HCT116 (cell line): Measurements from ENCODE around the gene CRADD. TPM values are rescaled to one million over a fixed set of nuclear protein-coding genes. Genes with fewer than 3 reads are reported as not detected.

Experiments
- ATAC-seq: fragments of 200-7000 bp; cut with Tn5 transposase; 2 replicates; pipeline ENCODE4 v1.9.1; 2020; ENCODE audit warnings: mild to moderate bottlenecking, moderate library complexity
- BruUV-seq: library from RNA; stranded (reverse); fragments of 400-500 nt; replicated peaks from 2 replicates; lab custom pipeline; 2021; lab: Mats Ljungman, UMichigan
- CTCF ChIA-PET: fragments of 300-600 bp; sonication (Branson Sonifier 250); formaldehyde crosslinking; loops from one replicate; lab custom pipeline; 2021; ENCODE audit warnings: antibody characterized with exemption; lab: Charles Lee
- POLR2A ChIA-PET: fragments of 300-600, 350-600 bp; sonication (Branson Sonifier 250); formaldehyde crosslinking; loops from one replicate; lab custom pipeline; 2021; ENCODE audit warnings: antibody characterized with exemption; lab: Charles Lee
- RAD21 ChIA-PET, 2 experiments: fragments of 300-600 bp; sonication (Branson Sonifier 250); formaldehyde crosslinking; loops; one replicate each; lab custom pipeline; 2023; ENCODE audit warnings: low total read pairs in 2 of 2; ENCODE audit not compliant: uncharacterized antibody in 2 of 2, unreplicated experiment in 2 of 2, low non-redundant PET in 1 of 2; lab: Charles Lee
- DNase-seq: peaks from one replicate; pipeline ENCODE4 v3.0.0-alpha.2; 2010; ENCODE audit warnings: low read depth, low spot score
- H2AFZ ChIP-seq: fragments of 200-600 bp; shearing (Covaris generic), sonication (generic); 2 replicates; pipeline ENCODE4 v1.6.1; 2017; ENCODE audit warnings: low read depth, mixed run types, mixed read lengths, antibody characterized with exemption, low read length; ENCODE audit not compliant: poor library complexity, severe bottlenecking
- H3K27ac ChIP-seq: 2 replicates; pipeline ENCODE4 v1.5.1; 2012; ENCODE audit warnings: low read depth, low read length
- H3K27me3 ChIP-seq: fragments of 200-600 bp; sonication (generic); 2 replicates; pipeline ENCODE4 v1.6.1; 2016; ENCODE audit warnings: mixed run types, low read length, mixed read lengths; ENCODE audit not compliant: insufficient read depth
- H3K36me3 ChIP-seq, 2 experiments: fragments of 200-500 bp in 1 of 2; fragments of 200-600 bp in 1 of 2; sonication (Bioruptor generic) in 1 of 2; sonication (generic) in 1 of 2; 2 replicates each; pipeline versions ENCODE4 v1.5.1 to v1.6.1; 2014 to 2016; ENCODE audit warnings: low read length in 2 of 2, inconsistent platforms in 1 of 2, mixed read lengths in 1 of 2, mixed run types in 1 of 2; ENCODE audit not compliant: insufficient read depth in 2 of 2, control insufficient read depth in 1 of 2
- H3K4me1 ChIP-seq, 2 experiments: fragments of 200-600 bp in 1 of 2; sonication (generic) in 1 of 2; 2 replicates each; pipeline versions ENCODE4 v1.5.1 to v1.6.1; 2012 to 2017; ENCODE audit warnings: low read length in 2 of 2, inconsistent platforms in 1 of 2, mild to moderate bottlenecking in 1 of 2, mixed read lengths in 1 of 2, mixed run types in 1 of 2, moderate library complexity in 1 of 2; ENCODE audit not compliant: insufficient read depth in 2 of 2, control insufficient read depth in 1 of 2
- H3K4me2 ChIP-seq: fragments of 200-600 bp; sonication (generic); 2 replicates; pipeline ENCODE4 v1.6.1; 2017; ENCODE audit warnings: mixed run types, low read length, mixed read lengths
- H3K4me3 ChIP-seq, 2 experiments: fragments of 200-600 bp in 1 of 2; sonication (generic) in 1 of 2; replicated peaks in 1 of 2; 2 replicates each; pipeline ENCODE4 v1.5.1; 2011 to 2016; ENCODE audit warnings: low read length in 2 of 2, control low read depth in 1 of 2, low read depth in 1 of 2, mild to moderate bottlenecking in 1 of 2, mixed read lengths in 1 of 2, mixed run types in 1 of 2
- H3K79me2 ChIP-seq: fragments of 200-600 bp; sonication (generic); 2 replicates; pipeline ENCODE4 v1.6.1; 2017; ENCODE audit warnings: mild to moderate bottlenecking, mixed run types, low read length, moderate library complexity, mixed read lengths; ENCODE audit not compliant: insufficient read depth
- H3K9ac ChIP-seq: fragments of 200-600 bp; sonication (generic); 2 replicates; pipeline ENCODE4 v1.6.1; 2016; ENCODE audit warnings: low read length, mixed read lengths
- H3K9me2 ChIP-seq: fragments of 200-600 bp; sonication (generic), shearing (Covaris generic); 2 replicates; pipeline ENCODE4 v1.6.1; 2017; ENCODE audit warnings: mixed run types, mild to moderate bottlenecking, moderate library complexity; ENCODE audit not compliant: insufficient read depth
- H3K9me3 ChIP-seq, 2 experiments: fragments of 200-500 bp in 1 of 2; fragments of 200-600 bp in 1 of 2; sonication (Bioruptor generic) in 1 of 2; sonication (generic) in 1 of 2; 2 replicates each; pipeline ENCODE4 v1.6.1; 2014 to 2017; ENCODE audit warnings: low read length in 2 of 2, mixed read lengths in 2 of 2, inconsistent platforms in 1 of 2, low read depth in 1 of 2, mild to moderate bottlenecking in 1 of 2, mixed run types in 1 of 2, moderate library complexity in 1 of 2; ENCODE audit not compliant: control insufficient read depth in 1 of 2, insufficient read depth in 1 of 2
- H4K20me1 ChIP-seq: fragments of 200-600 bp; sonication (generic), shearing (Covaris generic); 2 replicates; pipeline ENCODE4 v1.6.1; 2017; ENCODE audit warnings: mixed run types, mild to moderate bottlenecking, moderate library complexity; ENCODE audit not compliant: insufficient read depth
- ATF3 ChIP-seq: IDR thresholded peaks from 2 replicates; pipeline ENCODE4 v1.6.1; 2012
- CEBPB ChIP-seq: IDR thresholded peaks from 2 replicates; pipeline ENCODE4 v1.6.1; 2012; ENCODE audit warnings: low read depth
- EGR1 ChIP-seq: IDR thresholded peaks from 2 replicates; pipeline ENCODE4 v1.6.1; 2012; ENCODE audit warnings: low read depth
- FOSL1 ChIP-seq: IDR thresholded peaks from 2 replicates; pipeline ENCODE4 v1.6.1; 2012; ENCODE audit warnings: low read depth
- ZFX ChIP-seq: fragments of 450-650 bp; IDR thresholded peaks from 2 replicates; pipeline ENCODE4 v1.6.1; 2017
- intact Hi-C: fragments of 100-400 bp; cut with micrococcal nuclease; formaldehyde crosslinking; loops from 2 replicates; pipeline ENCODE4 v1.10.0; 2022
- total RNA-seq: library from RNA; stranded (reverse); gene quantifications from one replicate; pipeline ENCODE4 v1.2.1, GENCODE V29; 2021; ENCODE audit not compliant: unreplicated experiment
- TF ChIP-seq, protein P1 (sequence below): IDR thresholded peaks from 2 replicates; pipeline ENCODE4 v1.6.1; 2012; ENCODE audit warnings: low read depth

The CRADD gene
- total RNA-seq, 1 experiment from 2014 or later: 12.2 TPM

GRCh38 chr12:93918262-93918661 is 241.1 kb downstream of the CRADD start:
- H3K36me3 ChIP-seq: no peaks in the 10 kb centered on the region
- H2AFZ ChIP-seq: no peak overlapping the region
- ATAC-seq (no peak), DNase-seq (no peak)
- H3K9ac ChIP-seq: no peak overlapping the region
- H3K4me1 ChIP-seq: no peaks in the 10 kb centered on the region
- H3K27me3 ChIP-seq: no peaks in the 10 kb centered on the region
- no peaks in the 10 kb centered on the region for H3K79me2 ChIP-seq
- H3K27ac ChIP-seq: no peak overlapping the region
- TF ChIP-seq, protein P1, sequence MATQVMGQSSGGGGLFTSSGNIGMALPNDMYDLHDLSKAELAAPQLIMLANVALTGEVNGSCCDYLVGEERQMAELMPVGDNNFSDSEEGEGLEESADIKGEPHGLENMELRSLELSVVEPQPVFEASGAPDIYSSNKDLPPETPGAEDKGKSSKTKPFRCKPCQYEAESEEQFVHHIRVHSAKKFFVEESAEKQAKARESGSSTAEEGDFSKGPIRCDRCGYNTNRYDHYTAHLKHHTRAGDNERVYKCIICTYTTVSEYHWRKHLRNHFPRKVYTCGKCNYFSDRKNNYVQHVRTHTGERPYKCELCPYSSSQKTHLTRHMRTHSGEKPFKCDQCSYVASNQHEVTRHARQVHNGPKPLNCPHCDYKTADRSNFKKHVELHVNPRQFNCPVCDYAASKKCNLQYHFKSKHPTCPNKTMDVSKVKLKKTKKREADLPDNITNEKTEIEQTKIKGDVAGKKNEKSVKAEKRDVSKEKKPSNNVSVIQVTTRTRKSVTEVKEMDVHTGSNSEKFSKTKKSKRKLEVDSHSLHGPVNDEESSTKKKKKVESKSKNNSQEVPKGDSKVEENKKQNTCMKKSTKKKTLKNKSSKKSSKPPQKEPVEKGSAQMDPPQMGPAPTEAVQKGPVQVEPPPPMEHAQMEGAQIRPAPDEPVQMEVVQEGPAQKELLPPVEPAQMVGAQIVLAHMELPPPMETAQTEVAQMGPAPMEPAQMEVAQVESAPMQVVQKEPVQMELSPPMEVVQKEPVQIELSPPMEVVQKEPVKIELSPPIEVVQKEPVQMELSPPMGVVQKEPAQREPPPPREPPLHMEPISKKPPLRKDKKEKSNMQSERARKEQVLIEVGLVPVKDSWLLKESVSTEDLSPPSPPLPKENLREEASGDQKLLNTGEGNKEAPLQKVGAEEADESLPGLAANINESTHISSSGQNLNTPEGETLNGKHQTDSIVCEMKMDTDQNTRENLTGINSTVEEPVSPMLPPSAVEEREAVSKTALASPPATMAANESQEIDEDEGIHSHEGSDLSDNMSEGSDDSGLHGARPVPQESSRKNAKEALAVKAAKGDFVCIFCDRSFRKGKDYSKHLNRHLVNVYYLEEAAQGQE: no peak
- TF ChIP-seq FOSL1 (0 out of 2 replicates have a peak, but pooled peaks have one; percentile 11), ATF3 (no peak)
- ChIA-PET RAD21 (no interaction called here), CTCF (no interaction called here), POLR2A (no interaction called here)
- no peaks in the 10 kb centered on the region for H4K20me1 ChIP-seq
- H3K9me2 ChIP-seq: no peaks in the 10 kb centered on the region
- H3K9me3 ChIP-seq: no peaks in the 10 kb centered on the region
- no peak overlapping the region for H3K4me2 ChIP-seq
- no peak overlapping the region for H3K4me3 ChIP-seq
- no TSS peak for BruUV-seq
- intact Hi-C loops: no loop called here

GRCh38 chr12:93918900-93919299 is 241.7 kb downstream of the CRADD start:
- ChIA-PET CTCF (no interaction called here), POLR2A (no interaction called here), RAD21 (no interaction called here)
- TF ChIP-seq EGR1 (no peak), ZFX (no peak), CEBPB (no peak)
- Histone ChIP-seq H4K20me1 (no peaks in the 10 kb centered on the region), H3K27me3 (no peaks in the 10 kb centered on the region), H3K27ac (no peak overlapping the region), H3K79me2 (no peaks in the 10 kb centered on the region), H3K9ac (no peak overlapping the region), H3K4me3 (no peak overlapping the region), H3K9me3 (no peaks in the 10 kb centered on the region), H3K4me2 (no peak overlapping the region), H3K4me1 (no peaks in the 10 kb centered on the region), H3K36me3 (no peaks in the 10 kb centered on the region), H3K9me2 (no peaks in the 10 kb centered on the region), H2AFZ (no peak overlapping the region)
- ATAC-seq (no peak), DNase-seq (no peak)
- no TSS peak for BruUV-seq
- intact Hi-C loops: no loop called here
